Erythroblast (primary cell): Measurements from ENCODE around the gene KREMEN2.

Experiments used
- GATA1 ChIP-seq: IDR thresholded peaks from 2 replicates; pipeline ENCODE4 v1.6.1; 2011; ENCODE audit warnings: low read depth, mild to moderate bottlenecking, control low read depth, low read length, moderate library complexity
- POLR2A ChIP-seq: IDR thresholded peaks from 2 replicates; pipeline ENCODE4 v1.6.1; 2011; ENCODE audit warnings: mild to moderate bottlenecking, low read length

DNA sequence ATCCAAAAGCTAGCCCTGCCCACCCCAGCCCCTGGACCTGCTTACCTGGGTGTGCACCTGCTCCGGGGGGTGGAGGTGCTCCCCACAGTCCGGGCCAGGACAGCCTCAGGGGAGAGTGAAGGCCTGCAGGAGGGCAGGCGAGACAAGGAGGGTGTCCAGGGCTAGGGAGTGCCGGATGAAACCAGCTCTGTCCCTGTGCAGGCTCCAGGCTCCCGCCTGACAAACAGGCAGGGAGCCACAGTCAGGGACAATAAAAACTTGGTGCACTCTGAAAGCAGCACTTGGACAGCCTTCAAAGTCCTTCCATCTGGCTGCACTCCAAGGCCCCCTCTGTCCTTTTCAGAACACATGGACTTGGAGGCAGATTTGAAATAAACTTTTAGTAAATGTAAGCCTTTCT is 9.0 kb downstream of the KREMEN2 start:
- TF ChIP-seq POLR2A (no peak), GATA1 (no peak)
